A549 (cell line): ENCODE results near the gene PPP2R5B. TPM values are rescaled to one million over a fixed set of nuclear protein-coding genes. Genes with fewer than 3 reads are reported as not detected.

Experiments used
- ATAC-seq, 2 experiments: fragments of 200-7000 bp in 1 of 2; fragments of >200 bp in 1 of 2; cut with Nextera tagmentation in 1 of 2; cut with Tn5 transposase in 1 of 2; 3 replicates each; pipeline versions ENCODE4 v1.8.0 to v1.9.1; 2018 to 2020; ENCODE audit warnings: mild to moderate bottlenecking in 1 of 2, moderate library complexity in 1 of 2
- CTCF ChIA-PET: fragments of 300-600 bp; sonication (Branson Sonifier 250); formaldehyde crosslinking; extraction: SDS; loops from one replicate; lab custom pipeline; 2021; ENCODE audit warnings: antibody characterized with exemption, inconsistent platforms; lab: Yijun Ruan, JAX
- POLR2A ChIA-PET: fragments of 350-600 bp; formaldehyde crosslinking; extraction: SDS; loops from one replicate; lab custom pipeline; 2021; ENCODE audit warnings: antibody characterized with exemption, inconsistent platforms; lab: Yijun Ruan, JAX
- DNase-seq, 2 experiments: peaks; one replicate each; pipeline versions ENCODE4 v3.0.0 to v3.0.0-alpha.2; 2011 to 2016; ENCODE audit warnings: low read depth in 1 of 2, low spot score in 1 of 2
- FAIRE-seq: peaks from 2 replicates; lab custom pipeline; 2011; peaks lifted over from hg19 to GRCh38; lab: Jason Lieb, UNC
- H3K27ac ChIP-seq, 2 experiments: fragments of >200 bp; sonication (Bioruptor Twin); formaldehyde crosslinking; 3 replicates each; pipeline ENCODE4 v1.5.1; 2016 to 2017
- H3K4me1 ChIP-seq: fragments of >200 bp; sonication (Bioruptor Twin); formaldehyde crosslinking; 3 replicates; pipeline ENCODE4 v1.6.1; 2016
- H3K4me2 ChIP-seq: fragments of >200 bp; sonication (Bioruptor Twin); formaldehyde crosslinking; 3 replicates; pipeline ENCODE4 v1.6.1; 2016
- H3K4me3 ChIP-seq: fragments of >200 bp; sonication (Bioruptor Twin); formaldehyde crosslinking; 3 replicates; pipeline ENCODE4 v1.5.1; 2016
- H3K9me3 ChIP-seq: fragments of >200 bp; sonication (Bioruptor Twin); formaldehyde crosslinking; 3 replicates; pipeline ENCODE4 v1.6.1; 2016
- BCL3 ChIP-seq: fragments of >200 bp; sonication (Bioruptor Twin); formaldehyde crosslinking; IDR thresholded peaks from 3 replicates; pipeline ENCODE4 v1.6.1; 2016
- E2F6 ChIP-seq: IDR thresholded peaks from 2 replicates; pipeline ENCODE4 v1.6.1; 2012; ENCODE audit warnings: low read depth, borderline replicate concordance
- EHMT2 ChIP-seq: fragments of 200-600 bp; sonication (generic); IDR thresholded peaks from 2 replicates; pipeline ENCODE4 v1.6.1; 2016; ENCODE audit warnings: antibody characterized with exemption, low read depth, mild to moderate bottlenecking, moderate library complexity
- EP300 ChIP-seq, 2 experiments: fragments of >200 bp; sonication (Bioruptor Twin); formaldehyde crosslinking; IDR thresholded peaks; 2 replicates in 1 of 2; 3 replicates in 1 of 2; pipeline ENCODE4 v1.6.1; 2016 to 2017
- JUN ChIP-seq, 2 experiments: fragments of >200 bp; sonication (Bioruptor Twin); formaldehyde crosslinking; IDR thresholded peaks; 2 replicates in 1 of 2; 3 replicates in 1 of 2; pipeline ENCODE4 v1.6.1; 2016 to 2017
- KDM1A ChIP-seq: fragments of 200-600 bp; sonication (generic); IDR thresholded peaks from 2 replicates; pipeline ENCODE4 v1.6.1; 2016; ENCODE audit warnings: low read depth, mild to moderate bottlenecking
- MAX ChIP-seq: IDR thresholded peaks from 2 replicates; pipeline ENCODE4 v1.6.1; 2012
- NFE2L2 ChIP-seq: fragments of 150-350 bp; conservative IDR thresholded peaks from 2 replicates; pipeline ENCODE4 v1.6.1; 2014; ENCODE audit warnings: low read length
- NPAS2 ChIP-seq: fragments of 250-450 bp; sonication (Bioruptor Pico); IDR thresholded peaks from 2 replicates; pipeline ENCODE4 v1.8.0; 2022; ENCODE audit warnings: mild to moderate bottlenecking, moderate library complexity, borderline replicate concordance
- PBX3 ChIP-seq: IDR thresholded peaks from 2 replicates; pipeline ENCODE4 v1.6.1; 2012
- POLR2A ChIP-seq: IDR thresholded peaks from 2 replicates; pipeline ENCODE4 v1.6.1; 2012; ENCODE audit warnings: mild to moderate bottlenecking, low read length
- ZNF302 ChIP-seq: fragments of 250-450 bp; sonication (Bioruptor Pico); IDR thresholded peaks from 2 replicates; pipeline ENCODE4 v1.9.0; 2021; ENCODE audit warnings: inconsistent platforms, mild to moderate bottlenecking, moderate library complexity
- WGBS: methylation state at CpG from one replicate; pipeline ENCODE4 v1.1.6; 2017; ENCODE audit errors: missing lambda C conversion rate; 5-methylcytosine and 5-hydroxymethylcytosine counted together
- polyA plus RNA-seq, 4 experiments: library from polyadenylated mRNA; depleted of rRNA in 3 of 4; stranded (reverse); fragments of >200 nt; fragmentation: RNase III in 1 of 4; extraction: RNeasy Plus Mini Kit Qiagen cat#74134 plus additional on column Dnase treatment in 1 of 4; gene quantifications; 2 replicates in 3 of 4; 3 replicates in 1 of 4; pipeline ENCODE4 v1.2.3, GENCODE V29; 2011 to 2017
- TF ChIP-seq, protein P1 (sequence below): fragments of 150-350 bp; IDR thresholded peaks from 2 replicates; pipeline ENCODE4 v1.6.1; 2014; ENCODE audit warnings: low read depth, mild to moderate bottlenecking, low read length

PPP2R5B gene
- polyA plus RNA-seq, 2 of the 4 experiments (the other 2 are of a cell fraction), result 5.7 to 6.9 TPM

- POLR2A ChIA-PET, result interaction anchor here (2.1 kb wide), 1 partner anchor 24 kb away, joined by 6 read pairs; no protein-coding TSS in a partner anchor
- Histone ChIP-seq H3K4me1 (peaks cover 68% of the 10 kb centered on the region), H3K4me2 (peak overlapping the region; percentile 85), H3K27ac (peak overlapping the region; percentile 92 to 97), H3K9me3 (no peaks in the 10 kb centered on the region), H3K4me3 (peak overlapping the region; percentile 49)
- DNase-seq (no peak), ATAC-seq (no peak), FAIRE-seq (no peak)
- no peak for TF ChIP-seq EHMT2
- no peak for TF ChIP-seq JUN (IDR thresholded peaks at IDR 0.05)
- no peak for TF ChIP-seq POLR2A
- no peak for TF ChIP-seq NFE2L2
- TF ChIP-seq KDM1A, result no peak
- no peak for TF ChIP-seq E2F6
- TF ChIP-seq NPAS2 (CRISPR knock-in tag), result no peak
- TF ChIP-seq, protein P1, sequence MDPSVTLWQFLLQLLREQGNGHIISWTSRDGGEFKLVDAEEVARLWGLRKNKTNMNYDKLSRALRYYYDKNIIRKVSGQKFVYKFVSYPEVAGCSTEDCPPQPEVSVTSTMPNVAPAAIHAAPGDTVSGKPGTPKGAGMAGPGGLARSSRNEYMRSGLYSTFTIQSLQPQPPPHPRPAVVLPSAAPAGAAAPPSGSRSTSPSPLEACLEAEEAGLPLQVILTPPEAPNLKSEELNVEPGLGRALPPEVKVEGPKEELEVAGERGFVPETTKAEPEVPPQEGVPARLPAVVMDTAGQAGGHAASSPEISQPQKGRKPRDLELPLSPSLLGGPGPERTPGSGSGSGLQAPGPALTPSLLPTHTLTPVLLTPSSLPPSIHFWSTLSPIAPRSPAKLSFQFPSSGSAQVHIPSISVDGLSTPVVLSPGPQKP, result no peak
- TF ChIP-seq PBX3, result no peak
- TF ChIP-seq ZNF302 (CRISPR knock-in tag), result no peak
- no peak for TF ChIP-seq MAX
- CTCF ChIA-PET, result interaction anchor here (0.7 to 31.5 kb wide), 10 partner anchors 12 to 121 kb away, joined by 3 to 1607 read pairs (median 18); partner anchors contain the start of genes ARL2, ATG2A, CDC42BPG and EHD1
- 43% methylated on average over 8 of the region's 10 CpGs for WGBS
Measured at GRCh38 chr11:64892838-64893193, 31.7 kb upstream of the PPP2R5B start.

DNA sequence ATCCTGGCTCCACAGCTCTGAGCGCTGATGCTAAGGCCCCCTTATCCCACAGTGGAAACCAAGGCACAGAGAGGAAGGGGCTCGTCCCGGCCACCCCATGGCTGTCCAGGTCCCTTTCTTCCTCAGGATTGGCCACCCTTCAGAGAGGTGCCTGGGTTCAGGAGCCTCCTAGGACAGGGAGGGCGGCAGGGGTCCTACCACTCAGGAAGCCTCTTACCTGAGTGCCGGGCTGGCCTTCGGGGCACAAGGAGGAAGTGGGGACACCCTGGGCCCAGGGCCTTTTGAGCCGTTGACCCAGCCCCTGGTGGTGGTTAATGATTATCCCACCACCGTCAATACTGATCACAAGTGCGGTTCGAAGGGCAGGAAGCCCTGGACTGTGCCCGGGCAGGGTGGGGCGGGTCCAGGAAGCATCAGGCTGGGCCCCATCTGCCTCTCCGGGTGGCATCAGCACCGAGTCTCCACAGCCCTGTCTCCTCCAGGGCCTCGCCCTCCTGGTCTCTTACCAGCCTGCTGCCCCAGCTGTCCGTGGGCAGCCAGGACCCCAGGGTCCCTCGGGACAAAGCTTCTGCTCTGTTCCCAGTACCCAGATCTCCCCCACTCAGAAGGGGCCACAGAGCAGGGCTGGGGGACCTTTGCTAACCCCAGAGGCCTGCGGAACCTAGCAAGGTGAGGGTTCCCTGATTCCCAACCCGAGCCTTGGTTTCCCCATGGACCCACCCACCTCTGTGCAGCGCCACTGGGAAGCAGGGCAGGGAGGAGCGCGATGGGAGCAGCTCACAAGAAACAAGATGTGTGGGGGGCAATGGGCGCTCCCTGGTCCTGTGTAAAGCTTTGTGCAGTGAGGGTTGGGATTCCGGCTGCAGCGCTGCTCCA is 31.1 kb upstream of the PPP2R5B start:
- ChIA-PET POLR2A (interaction anchor here (0.8 to 2.1 kb wide), 4 partner anchors 15 to 45 kb away, joined by 3 to 6 read pairs (median 3); partner anchors contain the start of gene EHD1), CTCF (interaction anchor here (0.6 to 31.5 kb wide), 34 partner anchors 11 to 524 kb away, joined by 3 to 1607 read pairs (median 4); partner anchors contain the start of genes ARL2, ATG2A, BATF2 and CDC42BPG)
- 21% methylated on average over 13 of the region's 25 CpGs for WGBS
- Histone ChIP-seq H3K4me2 (peak overlapping the region; percentile 85), H3K4me1 (peaks cover 62% of the 10 kb centered on the region), H3K4me3 (peak overlapping the region; percentile 49), H3K9me3 (no peaks in the 10 kb centered on the region), H3K27ac (peak overlapping the region; percentile 92 to 97)
- DNase-seq (peak; percentile 60 to 81), ATAC-seq (peak; percentile 14 to 61; a peak in 5 of 6 replicates), FAIRE-seq (no peak)
- peak; percentile 52; the same call in 2 of the 3 replicates for TF ChIP-seq BCL3
- peak; percentile 68 for TF ChIP-seq POLR2A
- TF ChIP-seq PBX3, result 0 out of 2 replicates have a peak, but pooled peaks have one; percentile 26
- peak; percentile 43; the same call in 1 of the 2 replicates for TF ChIP-seq MAX
- peak in 1 of 2 experiments; percentile 65; a peak in 3 of 5 replicates for TF ChIP-seq JUN (IDR thresholded peaks at IDR 0.05)
- TF ChIP-seq ZNF302 (CRISPR knock-in tag), result no peak
- TF ChIP-seq EP300 (IDR thresholded peaks at IDR 0.05), result no peak
